ENCODE results near the gene NPAS3. TPM values are rescaled to one million over a fixed set of nuclear protein-coding genes. Genes with fewer than 3 reads are reported as not detected.

Gene NPAS3
- total and polyA plus RNA-seq, 2 of the 8 experiments (the other 6 are each of a cell fraction or from before 2014, with no cell fraction given): 0.11 to 0.60 TPM

DNA sequence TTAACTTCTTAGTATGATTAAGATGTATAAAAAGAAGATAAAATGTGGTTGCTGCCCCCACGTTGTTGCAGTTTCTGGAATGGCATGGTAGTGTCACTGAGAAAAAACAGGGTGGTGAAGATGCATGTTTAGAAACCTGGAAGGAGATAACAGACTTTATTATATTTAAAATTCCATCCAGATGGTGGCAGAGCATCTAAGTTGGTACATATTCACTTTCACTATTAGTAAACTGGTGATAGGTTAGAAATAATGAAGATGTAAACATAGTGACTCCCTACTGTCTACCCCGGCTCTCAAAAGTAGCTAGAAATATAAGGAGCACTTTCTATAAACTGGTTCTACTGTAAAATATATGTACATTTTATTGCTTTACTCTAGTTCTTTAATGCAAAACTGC is 279.3 kb downstream of the NPAS3 start:
- Histone ChIP-seq H2BK120ac (replicated peaks; ENCODE audit: low read depth, low read length) (no peak overlapping the region), H3K23ac (ENCODE audit: insufficient read length) (no peak overlapping the region), H3K79me2 (ENCODE audit: control insufficient read depth in 1 of 2, insufficient read depth in 2 of 2, low read length in 2 of 2) (no peaks in the 10 kb centered on the region), H4K20me1 (replicated peaks in 1 of 2; ENCODE audit: control insufficient read depth in 1 of 2, insufficient read depth in 2 of 2, low read length in 2 of 2) (no peaks in the 10 kb centered on the region), H4K5ac (ENCODE audit: insufficient read length, low read depth, low read length) (no peak overlapping the region), H4K91ac (replicated peaks; ENCODE audit: insufficient read length, low read length) (no peak overlapping the region), H3K9me3 (ENCODE audit: insufficient read depth in 2 of 2, low read depth in 1 of 2, low read length in 1 of 2) (no peaks in the 10 kb centered on the region), H2AFZ (ENCODE audit: low read length) (no peak overlapping the region), H3K4ac (replicated peaks; ENCODE audit: insufficient read length, low read depth, low read length) (no peak overlapping the region), H2BK15ac (ENCODE audit: low read length) (no peak overlapping the region), H3K56ac (replicated peaks; ENCODE audit: insufficient read length, low read depth, low read length) (no peak overlapping the region), H3K23me2 (ENCODE audit: low read depth, low read length) (no peaks in the 10 kb centered on the region), H3K4me2 (ENCODE audit: insufficient read depth in 1 of 2, low read depth in 2 of 2, low read length in 2 of 2) (no peak overlapping the region), H3K27ac (ENCODE audit: low read depth, low read length) (no peak overlapping the region), H3K4me3 (ENCODE audit: extremely low read depth in 1 of 4, insufficient read depth in 2 of 4, low read depth in 3 of 4, low read length in 4 of 4) (no peak overlapping the region), H3K9ac (replicated peaks in 1 of 4; ENCODE audit: extremely low read depth in 1 of 4, low read depth in 3 of 4, low read length in 3 of 4) (no peak overlapping the region), H3K36me3 (ENCODE audit: control insufficient read depth in 2 of 4, insufficient read depth in 4 of 4, low read length in 3 of 4) (no peaks in the 10 kb centered on the region), H4K8ac (ENCODE audit: extremely low read depth, insufficient read depth, low read length) (no peak overlapping the region), H2BK5ac (ENCODE audit: low read depth, low read length) (no peak overlapping the region), H3K18ac (ENCODE audit: extremely low read depth, low read length) (no peak overlapping the region), H2BK20ac (ENCODE audit: low read length) (no peak overlapping the region), H2AK5ac (ENCODE audit: low read depth, low read length) (no peak overlapping the region), H3K27me3 (replicated peaks in 1 of 4; ENCODE audit: control insufficient read depth in 3 of 4, extremely low read depth in 1 of 4, insufficient read depth in 3 of 4, low read length in 3 of 4) (no peaks in the 10 kb centered on the region), H3K14ac (ENCODE audit: insufficient read length) (no peak overlapping the region), H3K79me1 (ENCODE audit: low read depth, low read length) (no peaks in the 10 kb centered on the region), H3K4me1 (replicated peaks in 1 of 4; ENCODE audit: control insufficient read depth in 3 of 4, insufficient read depth in 4 of 4, low read length in 3 of 4) (no peaks in the 10 kb centered on the region), H2BK12ac (ENCODE audit: low read depth, low read length) (no peak overlapping the region)
- ChIA-PET POLR2A (ENCODE audit: partially characterized antibody) (no interaction called here), CTCF (ENCODE audit: partially characterized antibody) (no interaction called here)
- WGBS, 2 experiments (ENCODE audit: extremely low coverage in 1 of 2, insufficient coverage in 1 of 2, insufficient read length in 1 of 2, insufficient replicate concordance in 2 of 2, low coverage in 1 of 2, low lambda C conversion rate in 2 of 2, missing lambda C conversion rate in 1 of 2): 88% methylated on average over 2 of the region's 2 CpGs; no CpG with 5 or more reads in 1 of the 2 experiments
- no peak for DNase-seq (ENCODE audit: low read depth in 1 of 2, low spot score in 2 of 2)
- no peak for FAIRE-seq
- TF ChIP-seq ASH2L (IDR thresholded peaks at IDR 0.05; ENCODE audit: low read length): no peak
- no peak for TF ChIP-seq BRCA1 (IDR thresholded peaks at IDR 0.05; ENCODE audit: low read depth, low read length)
- TF ChIP-seq SUZ12 (IDR thresholded peaks at IDR 0.05; ENCODE audit: low read length): no peak
- TF ChIP-seq BCL11A (IDR thresholded peaks at IDR 0.05; ENCODE audit: low read depth in 2 of 2, low read length in 2 of 2): no peak
- no peak for TF ChIP-seq SP2 (IDR thresholded peaks at IDR 0.05; ENCODE audit: low read length)
- TF ChIP-seq RXRA (IDR thresholded peaks at IDR 0.05; ENCODE audit: insufficient read depth, low read depth, low read length): no peak
- TF ChIP-seq ATF2 (IDR thresholded peaks at IDR 0.05; ENCODE audit: low read length): no peak
- no peak for TF ChIP-seq MAFK (IDR thresholded peaks at IDR 0.05; ENCODE audit: low read depth, low read length)
- no peak for TF ChIP-seq RAD21 (IDR thresholded peaks at IDR 0.05 in 1 of 2, conservative IDR thresholded peaks at IDR 0.05 in 1 of 2; ENCODE audit: low read depth in 2 of 2, low read length in 2 of 2)
- TF ChIP-seq TAF1 (IDR thresholded peaks at IDR 0.05; ENCODE audit: low read depth, low read length): no peak
- no peak for TF ChIP-seq PHF8 (conservative IDR thresholded peaks at IDR 0.05; ENCODE audit: low read depth, low read length)
- TF ChIP-seq TBP (IDR thresholded peaks at IDR 0.05; ENCODE audit: low read depth, low read length): no peak
- no peak for TF ChIP-seq BACH1 (IDR thresholded peaks at IDR 0.05; ENCODE audit: low read length)

Measured in H1 (cell line).